OCI-LY7 (cell line): ENCODE results near the gene ANKRD22. TPM values are rescaled to one million over a fixed set of nuclear protein-coding genes. Genes with fewer than 3 reads are reported as not detected.
"Not testable (repeated sequence)": the region's sequence is repeated elsewhere in the genome, so short reads cannot be mapped to it uniquely, and the experiment has no call there.

Experiments used
- BruUV-seq: library from RNA; stranded (reverse); fragments of 400-500 nt; replicated peaks from 2 replicates; lab custom pipeline; 2021; lab: Mats Ljungman, UMichigan
- CTCF ChIA-PET: fragments of 300-600 bp; sonication (Branson Sonifier 250); formaldehyde crosslinking; loops from one replicate; lab custom pipeline; 2022; ENCODE audit warnings: antibody characterized with exemption; ENCODE audit not compliant: unreplicated experiment; lab: Charles Lee
- POLR2A ChIA-PET: fragments of 300-600 bp; sonication (Branson Sonifier 250); formaldehyde crosslinking; loops from one replicate; lab custom pipeline; 2022; ENCODE audit warnings: antibody characterized with exemption; lab: Charles Lee
- DNase-seq: peaks from one replicate; pipeline ENCODE4 v3.0.0-alpha.2; 2015; ENCODE audit warnings: low spot score
- H2AFZ ChIP-seq: fragments of 200-600 bp; sonication (generic), shearing (Covaris generic); 2 replicates; pipeline ENCODE4 v1.6.1; 2014; ENCODE audit warnings: mild to moderate bottlenecking, antibody characterized with exemption, low read length, moderate library complexity
- H3K27ac ChIP-seq: fragments of 200-600 bp; sonication (generic); 2 replicates; pipeline ENCODE4 v1.5.1; 2014; ENCODE audit warnings: mixed run types, low read depth, mild to moderate bottlenecking, moderate library complexity, low read length, inconsistent platforms; ENCODE audit not compliant: poor library complexity, severe bottlenecking
- H3K36me3 ChIP-seq: fragments of 200-600 bp; sonication (generic); 2 replicates; pipeline ENCODE4 v1.6.1; 2014; ENCODE audit warnings: mild to moderate bottlenecking, antibody characterized with exemption, low read length, moderate library complexity, mixed read lengths; ENCODE audit not compliant: insufficient read depth
- H3K4me1 ChIP-seq: fragments of 200-600 bp; sonication (generic); 2 replicates; pipeline ENCODE4 v1.5.1; 2014; ENCODE audit warnings: mild to moderate bottlenecking, low read length; ENCODE audit not compliant: insufficient read depth, poor library complexity, severe bottlenecking
- H3K4me2 ChIP-seq: fragments of 200-600 bp; sonication (generic); 2 replicates; pipeline ENCODE4 v1.6.1; 2014; ENCODE audit warnings: mild to moderate bottlenecking, low read length
- H3K4me3 ChIP-seq: fragments of 200-600 bp; sonication (generic); 2 replicates; pipeline ENCODE4 v1.5.1; 2014; ENCODE audit warnings: mild to moderate bottlenecking, low read depth, low read length; ENCODE audit not compliant: poor library complexity, severe bottlenecking
- H3K79me2 ChIP-seq: fragments of 200-600 bp; sonication (generic); 2 replicates; pipeline ENCODE4 v1.6.1; 2016; ENCODE audit warnings: low read depth, mild to moderate bottlenecking, low read length, moderate library complexity, mixed read lengths; ENCODE audit not compliant: insufficient read depth
- H3K9me2 ChIP-seq: fragments of 200-600 bp; sonication (generic); 2 replicates; pipeline ENCODE4 v1.6.1; 2016; ENCODE audit warnings: mild to moderate bottlenecking, low read length, mixed read lengths; ENCODE audit not compliant: insufficient read depth
- H3K9me3 ChIP-seq: fragments of 200-600 bp; sonication (generic); 2 replicates; pipeline ENCODE4 v1.6.1; 2014; ENCODE audit warnings: mild to moderate bottlenecking, mixed run types, low read length, mixed read lengths
- H4K20me1 ChIP-seq: fragments of 200-600 bp; sonication (generic); 2 replicates; pipeline ENCODE4 v1.6.1; 2014; ENCODE audit warnings: mild to moderate bottlenecking, antibody characterized with exemption, low read length, moderate library complexity, mixed read lengths; ENCODE audit not compliant: insufficient read depth
- CTCF ChIP-seq: fragments of 200-600 bp; sonication (generic); conservative IDR thresholded peaks from 2 replicates; pipeline ENCODE4 v1.5.1; 2014; ENCODE audit warnings: mild to moderate bottlenecking, antibody characterized with exemption, low read length, moderate library complexity, mixed read lengths
- EZH2phosphoT487 ChIP-seq: fragments of 200-600 bp; sonication (generic); IDR thresholded peaks from 2 replicates; pipeline ENCODE4 v1.6.1; 2018; ENCODE audit warnings: low read depth, borderline replicate concordance, mild to moderate bottlenecking, mixed run types, antibody characterized with exemption, low read length, moderate library complexity, mixed read lengths
- intact Hi-C: fragments of 100-400 bp; cut with micrococcal nuclease; formaldehyde crosslinking; loops from one replicate; pipeline ENCODE4 v1.10.0; 2022; ENCODE audit not compliant: unreplicated experiment
- total RNA-seq, 2 experiments: library from RNA; depleted of rRNA in 1 of 2; stranded (reverse); fragments of >200 nt in 1 of 2; shearing (Covaris generic) in 1 of 2; gene quantifications; 2 replicates each; pipeline ENCODE4 v1.2.3, GENCODE V29; 2014 to 2022

ANKRD22 gene
- total RNA-seq, 2 experiments from 2014 or later, result not detected

GRCh38 chr10:88883448-88883809, 31.8 kb upstream of the ANKRD22 start:
- no TSS peak for BruUV-seq
- TF ChIP-seq CTCF (no peak), EZH2phosphoT487 (no peak)
- H2AFZ ChIP-seq, result no peak overlapping the region; the same call in 1 of the 2 replicates
- H4K20me1 ChIP-seq, result no peaks in the 10 kb centered on the region
- intact Hi-C loops, result loop anchor here (5.0 to 10.0 kb wide), 4 partner anchors 496 to 1789 kb away; partner anchors contain the start of genes ATAD1, GLUD1 and SHLD2
- no peaks in the 10 kb centered on the region for H3K36me3 ChIP-seq
- peak overlapping the region; percentile 92 for H3K4me2 ChIP-seq
- peak overlapping the region; percentile 93 for H3K27ac ChIP-seq
- ChIA-PET POLR2A (interaction anchor here (0.6 to 17.8 kb wide), 7 partner anchors 14 to 109 kb away, joined by 5 to 201 read pairs (median 10); partner anchors contain the start of gene FAS), CTCF (no interaction called here)
- no peaks in the 10 kb centered on the region for H3K9me3 ChIP-seq
- peaks cover 78% of the 10 kb centered on the region for H3K4me1 ChIP-seq
- peak overlapping the region; percentile 80 for H3K4me3 ChIP-seq
- peaks cover 74% of the 10 kb centered on the region for H3K79me2 ChIP-seq
- DNase-seq, result peak; percentile 48
- H3K9me2 ChIP-seq, result no peaks in the 10 kb centered on the region

GRCh38 chr10:88882646-88883447, 31.2 kb upstream of the ANKRD22 start:
- intact Hi-C loops, result loop anchor here (5.0 to 10.0 kb wide), 4 partner anchors 496 to 1788 kb away; partner anchors contain the start of genes ATAD1, GLUD1 and SHLD2
- H3K9me3 ChIP-seq, H4K20me1 ChIP-seq, DNase-seq, H3K9me2 ChIP-seq, H3K36me3 ChIP-seq, CTCF ChIA-PET: not testable (repeated sequence)
- Histone ChIP-seq H3K79me2 (peaks cover 69% of the 10 kb centered on the region), H3K27ac (peak overlapping the region; percentile 93), H3K4me1 (peaks cover 78% of the 10 kb centered on the region), H3K4me2 (peak overlapping the region; percentile 92), H2AFZ (peak overlapping the region; percentile 85; the same call in 1 of the 2 replicates), H3K4me3 (peak overlapping the region; percentile 80)
- TSS peak; percentile 3 for BruUV-seq
- POLR2A ChIA-PET, result interaction anchor here (0.6 to 17.8 kb wide), 10 partner anchors 10 to 497 kb away, joined by 3 to 201 read pairs (median 9); partner anchors contain the start of gene FAS

- BruUV-seq, result no TSS peak
- intact Hi-C loops, result loop anchor here (2.0 to 10.0 kb wide), 7 partner anchors 47 to 1787 kb away; partner anchors contain the start of genes ATAD1, GLUD1 and SHLD2
- H3K79me2 ChIP-seq, result peaks cover 61% of the 10 kb centered on the region
Observed at GRCh38 chr10:88881922-88882645, 30.4 kb upstream of the ANKRD22 start.

More at GRCh38 chr10:88881922-88882645, 30.4 kb upstream of the ANKRD22 start:
- Histone ChIP-seq H2AFZ (peak overlapping the region; percentile 85; the same call in 1 of the 2 replicates), H3K27ac (peak overlapping the region; percentile 93), H3K36me3 (no peaks in the 10 kb centered on the region), H3K9me2 (no peaks in the 10 kb centered on the region), H3K9me3 (no peaks in the 10 kb centered on the region), H3K4me1 (peaks cover 78% of the 10 kb centered on the region), H3K4me2 (peak overlapping the region; percentile 92), H4K20me1 (no peaks in the 10 kb centered on the region), H3K4me3 (peak overlapping the region; percentile 80)
- ChIA-PET POLR2A (interaction anchor here (0.7 to 17.8 kb wide), 13 partner anchors 8 to 496 kb away, joined by 3 to 201 read pairs (median 4); partner anchors contain the start of gene FAS), CTCF (no interaction called here)
- TF ChIP-seq EZH2phosphoT487 (no peak), CTCF (no peak)
- no peak for DNase-seq
